HepG2 (cell line): Measurements from ENCODE around the gene RER1. TPM values are rescaled to one million over a fixed set of nuclear protein-coding genes. Genes with fewer than 3 reads are reported as not detected.

Source experiments
- ADNP ChIP-seq: sonication (generic); formaldehyde crosslinking; IDR thresholded peaks from 2 replicates; pipeline ENCODE4 v1.4.0; 2020; ENCODE audit warnings: missing genetic modification reagents
- CAMTA2 ChIP-seq: sonication (generic); formaldehyde crosslinking; IDR thresholded peaks from 2 replicates; pipeline ENCODE4 v1.4.0; 2020; ENCODE audit warnings: mild to moderate bottlenecking, missing genetic modification reagents, borderline replicate concordance
- HIVEP1 ChIP-seq: sonication (generic); formaldehyde crosslinking; IDR thresholded peaks from 2 replicates; pipeline ENCODE4 v1.4.0; 2020; ENCODE audit warnings: mild to moderate bottlenecking, missing genetic modification reagents
- HNRNPH1 ChIP-seq: fragments of 200-400 bp; formaldehyde crosslinking; optimal IDR thresholded peaks from 2 replicates; pipeline ENCODE3; 2017; ENCODE audit warnings: mild to moderate bottlenecking, low read depth, low read length
- HNRNPLL ChIP-seq: fragments of 200-400 bp; formaldehyde crosslinking; IDR thresholded peaks from 2 replicates; pipeline ENCODE4 v1.6.1; 2017; ENCODE audit warnings: mild to moderate bottlenecking, low read depth, low read length; ENCODE audit not compliant: poor library complexity, severe bottlenecking
- KDM4B ChIP-seq: sonication (generic); formaldehyde crosslinking; IDR thresholded peaks from 2 replicates; pipeline ENCODE4 v1.4.0; 2020; ENCODE audit warnings: missing genetic modification reagents
- NR2F1 ChIP-seq, 2 experiments: fragments of 450-650 bp in 1 of 2; formaldehyde crosslinking in 1 of 2; IDR thresholded peaks; 2 replicates each; pipeline versions ENCODE4 v1.5.0 to v1.6.1; 2016 to 2020; ENCODE audit warnings: mild to moderate bottlenecking in 1 of 2, missing compliant biosample characterization in 1 of 2, missing genetic modification reagents in 1 of 2, moderate library complexity in 1 of 2
- ONECUT2 ChIP-seq: sonication (generic); formaldehyde crosslinking; IDR thresholded peaks from 2 replicates; pipeline ENCODE4 v1.4.0; 2020; ENCODE audit warnings: missing genetic modification reagents
- RAD21 ChIP-seq: fragments of 450-650 bp; formaldehyde crosslinking; IDR thresholded peaks from 2 replicates; pipeline ENCODE4 v1.5.0; 2020; ENCODE audit warnings: mild to moderate bottlenecking
- RXRA ChIP-seq: sonication (generic); formaldehyde crosslinking; IDR thresholded peaks from 2 replicates; pipeline ENCODE4 v1.5.1; 2020; ENCODE audit warnings: missing genetic modification reagents
- SMC3 ChIP-seq: IDR thresholded peaks from 2 replicates; pipeline ENCODE4 v1.6.1; 2011; ENCODE audit warnings: low read length, improper control_type of control experiment
- ZFP37 ChIP-seq: sonication (generic); formaldehyde crosslinking; IDR thresholded peaks from 2 replicates; pipeline ENCODE4 v1.4.0; 2020; ENCODE audit warnings: missing genetic modification reagents, borderline replicate concordance
- ZNF180 ChIP-seq: sonication (generic); formaldehyde crosslinking; IDR thresholded peaks from 2 replicates; pipeline ENCODE4 v1.4.0; 2020; ENCODE audit warnings: low read depth, missing genetic modification reagents, borderline replicate concordance
- ZNF205 ChIP-seq: IDR thresholded peaks from 2 replicates; pipeline ENCODE4 v1.6.1; 2018; ENCODE audit warnings: missing biosample characterization, missing genetic modification reagents
- ZNF256 ChIP-seq: sonication (generic); formaldehyde crosslinking; conservative IDR thresholded peaks from 2 replicates; pipeline ENCODE4 v1.4.0; 2020; ENCODE audit warnings: missing genetic modification reagents
- ZNF773 ChIP-seq: sonication (generic); formaldehyde crosslinking; IDR thresholded peaks from 2 replicates; pipeline ENCODE4 v1.4.0; 2020; ENCODE audit warnings: missing genetic modification reagents, borderline replicate concordance
- ZSCAN9 ChIP-seq: IDR thresholded peaks from 2 replicates; pipeline ENCODE4 v1.6.1; 2016; ENCODE audit warnings: borderline replicate concordance
- polyA plus RNA-seq, 8 experiments: library from polyadenylated mRNA; depleted of rRNA in 3 of 8; stranded (reverse) in 7 of 8; unstranded in 1 of 8; fragments of >200 nt; fragmentation: Illumina TruSeq in 4 of 8; extraction: Trizol in 4 of 8; gene quantifications; 2 replicates each; pipeline versions ENCODE4 v1.2.1 to v1.2.3, GENCODE V29; 2011 to 2016; ENCODE audit warnings: low read depth in 4 of 8, missing spikeins in 1 of 8, mixed read lengths in 1 of 8; ENCODE audit not compliant: insufficient read depth in 1 of 8
- total RNA-seq, 5 experiments: library from RNA; depleted of rRNA; stranded (reverse); fragments of >200 nt; fragmentation: Illumina TruSeq; extraction: Trizol; gene quantifications; 2 replicates each; pipeline ENCODE4 v1.2.3, GENCODE V29; 2016; ENCODE audit warnings: low read depth in 1 of 5
- TF ChIP-seq, protein P1 (sequence below): IDR thresholded peaks from 2 replicates; pipeline ENCODE4 v1.6.1; 2016; ENCODE audit warnings: low read depth, missing genetic modification reagents, missing compliant biosample characterization
- TF ChIP-seq, protein P2 (sequence below): sonication (generic); formaldehyde crosslinking; IDR thresholded peaks from 2 replicates; pipeline ENCODE4 v1.8.0; 2022; ENCODE audit warnings: missing genetic modification reagents, low read depth, mild to moderate bottlenecking, borderline replicate concordance
- TF ChIP-seq, protein P3 (sequence below): sonication (generic); formaldehyde crosslinking; IDR thresholded peaks from 2 replicates; pipeline ENCODE4 v1.4.0; 2020; ENCODE audit warnings: low read depth, mild to moderate bottlenecking, missing genetic modification reagents
- TF ChIP-seq, protein P4 (sequence below): sonication (generic); formaldehyde crosslinking; IDR thresholded peaks from 2 replicates; pipeline ENCODE4 v1.5.1; 2020; ENCODE audit warnings: missing genetic modification reagents, mild to moderate bottlenecking, borderline replicate concordance

RER1 gene
- total and polyA plus RNA-seq, 2 of the 13 experiments (the other 11 are each of a cell fraction or from before 2014, with no cell fraction given): 128 to 164 TPM

DNA sequence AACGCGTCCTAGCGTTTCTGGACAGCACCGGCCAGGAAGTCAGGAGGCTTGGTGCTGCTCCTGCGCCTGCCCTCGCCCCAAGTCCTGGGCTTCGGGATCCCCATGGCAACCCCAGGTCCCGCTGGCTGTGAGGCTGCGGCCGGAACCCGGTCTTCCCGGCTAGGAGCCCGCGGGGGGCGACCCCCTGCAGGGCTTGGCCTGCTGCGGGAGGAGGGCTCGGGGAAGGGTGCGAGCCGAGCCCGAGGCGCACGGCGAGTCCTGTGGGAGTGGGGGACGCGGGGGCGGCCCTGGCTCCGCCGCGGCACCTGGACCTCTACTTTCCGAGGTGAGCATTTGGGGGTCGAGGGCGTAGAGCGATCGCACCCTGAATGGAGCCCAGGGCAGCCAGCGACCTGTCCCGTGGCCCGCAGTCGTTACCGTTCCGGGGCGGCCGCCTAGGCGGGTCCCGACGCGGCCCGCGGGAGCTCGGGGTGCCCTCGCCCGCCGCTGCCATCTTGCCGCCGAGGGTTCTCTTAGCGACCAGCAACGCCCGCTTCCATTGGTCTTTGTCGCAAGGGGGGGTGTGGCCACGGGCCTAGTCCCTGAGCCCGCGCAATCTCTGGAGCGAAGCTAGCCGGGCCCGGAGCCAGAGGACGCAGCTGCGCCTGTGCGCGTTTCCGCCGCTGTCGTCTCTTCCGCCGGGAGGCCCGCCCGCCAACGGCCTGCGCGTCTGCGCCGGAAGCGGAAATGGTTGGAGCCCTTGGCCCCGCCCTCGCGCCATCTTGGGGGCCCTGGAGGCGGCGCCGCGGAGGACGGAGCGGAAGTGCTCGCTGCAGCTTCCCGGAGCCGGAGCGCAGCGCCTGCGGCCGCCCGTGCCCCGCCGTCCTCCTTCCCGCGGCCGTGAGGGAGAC is at the start of gene RER1, which contains the start of gene MORN1 (continued):
- TF ChIP-seq ZNF180 (CRISPR knock-in tag): no peak
- peak; percentile 54; the same call in 1 of the 2 replicates for TF ChIP-seq HIVEP1 (CRISPR knock-in tag)
- TF ChIP-seq SMC3: no peak
- TF ChIP-seq, protein P1, sequence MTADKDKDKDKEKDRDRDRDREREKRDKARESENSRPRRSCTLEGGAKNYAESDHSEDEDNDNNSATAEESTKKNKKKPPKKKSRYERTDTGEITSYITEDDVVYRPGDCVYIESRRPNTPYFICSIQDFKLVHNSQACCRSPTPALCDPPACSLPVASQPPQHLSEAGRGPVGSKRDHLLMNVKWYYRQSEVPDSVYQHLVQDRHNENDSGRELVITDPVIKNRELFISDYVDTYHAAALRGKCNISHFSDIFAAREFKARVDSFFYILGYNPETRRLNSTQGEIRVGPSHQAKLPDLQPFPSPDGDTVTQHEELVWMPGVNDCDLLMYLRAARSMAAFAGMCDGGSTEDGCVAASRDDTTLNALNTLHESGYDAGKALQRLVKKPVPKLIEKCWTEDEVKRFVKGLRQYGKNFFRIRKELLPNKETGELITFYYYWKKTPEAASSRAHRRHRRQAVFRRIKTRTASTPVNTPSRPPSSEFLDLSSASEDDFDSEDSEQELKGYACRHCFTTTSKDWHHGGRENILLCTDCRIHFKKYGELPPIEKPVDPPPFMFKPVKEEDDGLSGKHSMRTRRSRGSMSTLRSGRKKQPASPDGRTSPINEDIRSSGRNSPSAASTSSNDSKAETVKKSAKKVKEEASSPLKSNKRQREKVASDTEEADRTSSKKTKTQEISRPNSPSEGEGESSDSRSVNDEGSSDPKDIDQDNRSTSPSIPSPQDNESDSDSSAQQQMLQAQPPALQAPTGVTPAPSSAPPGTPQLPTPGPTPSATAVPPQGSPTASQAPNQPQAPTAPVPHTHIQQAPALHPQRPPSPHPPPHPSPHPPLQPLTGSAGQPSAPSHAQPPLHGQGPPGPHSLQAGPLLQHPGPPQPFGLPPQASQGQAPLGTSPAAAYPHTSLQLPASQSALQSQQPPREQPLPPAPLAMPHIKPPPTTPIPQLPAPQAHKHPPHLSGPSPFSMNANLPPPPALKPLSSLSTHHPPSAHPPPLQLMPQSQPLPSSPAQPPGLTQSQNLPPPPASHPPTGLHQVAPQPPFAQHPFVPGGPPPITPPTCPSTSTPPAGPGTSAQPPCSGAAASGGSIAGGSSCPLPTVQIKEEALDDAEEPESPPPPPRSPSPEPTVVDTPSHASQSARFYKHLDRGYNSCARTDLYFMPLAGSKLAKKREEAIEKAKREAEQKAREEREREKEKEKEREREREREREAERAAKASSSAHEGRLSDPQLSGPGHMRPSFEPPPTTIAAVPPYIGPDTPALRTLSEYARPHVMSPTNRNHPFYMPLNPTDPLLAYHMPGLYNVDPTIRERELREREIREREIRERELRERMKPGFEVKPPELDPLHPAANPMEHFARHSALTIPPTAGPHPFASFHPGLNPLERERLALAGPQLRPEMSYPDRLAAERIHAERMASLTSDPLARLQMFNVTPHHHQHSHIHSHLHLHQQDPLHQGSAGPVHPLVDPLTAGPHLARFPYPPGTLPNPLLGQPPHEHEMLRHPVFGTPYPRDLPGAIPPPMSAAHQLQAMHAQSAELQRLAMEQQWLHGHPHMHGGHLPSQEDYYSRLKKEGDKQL (CRISPR knock-in tag): no peak
- TF ChIP-seq, protein P2, sequence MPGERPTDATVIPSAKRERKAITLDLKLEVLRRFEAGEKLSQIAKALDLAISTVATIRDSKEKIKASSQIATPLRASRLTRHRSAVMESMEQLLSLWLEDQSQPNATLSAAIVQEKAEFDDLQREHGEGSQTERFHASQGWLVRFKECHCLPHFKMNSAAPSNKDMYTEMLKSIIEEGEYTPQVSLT: no peak
- TF ChIP-seq HNRNPLL: peak; percentile 95
- TF ChIP-seq, protein P3, sequence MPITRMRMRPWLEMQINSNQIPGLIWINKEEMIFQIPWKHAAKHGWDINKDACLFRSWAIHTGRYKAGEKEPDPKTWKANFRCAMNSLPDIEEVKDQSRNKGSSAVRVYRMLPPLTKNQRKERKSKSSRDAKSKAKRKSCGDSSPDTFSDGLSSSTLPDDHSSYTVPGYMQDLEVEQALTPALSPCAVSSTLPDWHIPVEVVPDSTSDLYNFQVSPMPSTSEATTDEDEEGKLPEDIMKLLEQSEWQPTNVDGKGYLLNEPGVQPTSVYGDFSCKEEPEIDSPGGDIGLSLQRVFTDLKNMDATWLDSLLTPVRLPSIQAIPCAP (CRISPR knock-in tag): no peak
- no peak for TF ChIP-seq ZFP37 (CRISPR knock-in tag)
- TF ChIP-seq CAMTA2 (CRISPR knock-in tag): no peak
- no peak for TF ChIP-seq ADNP (CRISPR knock-in tag)
- TF ChIP-seq ZNF205: no peak; the same call in 1 of the 2 replicates
- TF ChIP-seq ZNF256 (CRISPR knock-in tag): no peak
- TF ChIP-seq NR2F1 (CRISPR knock-in tag; IDR thresholded peaks at IDR 0.05): no peak
- peak; percentile 16; the same call in 1 of the 2 replicates for TF ChIP-seq ZNF773 (CRISPR knock-in tag)
- TF ChIP-seq RXRA: peak; percentile 40; the same call in 1 of the 2 replicates
- TF ChIP-seq RAD21 (CRISPR knock-in tag): 0 out of 2 replicates have a peak, but pooled peaks have one; percentile 26
- no peak for TF ChIP-seq ONECUT2 (CRISPR knock-in tag)
- TF ChIP-seq HNRNPH1: no peak
- no peak for TF ChIP-seq ZSCAN9 (CRISPR knock-in tag)
- TF ChIP-seq KDM4B (CRISPR knock-in tag): no peak
- TF ChIP-seq, protein P4, sequence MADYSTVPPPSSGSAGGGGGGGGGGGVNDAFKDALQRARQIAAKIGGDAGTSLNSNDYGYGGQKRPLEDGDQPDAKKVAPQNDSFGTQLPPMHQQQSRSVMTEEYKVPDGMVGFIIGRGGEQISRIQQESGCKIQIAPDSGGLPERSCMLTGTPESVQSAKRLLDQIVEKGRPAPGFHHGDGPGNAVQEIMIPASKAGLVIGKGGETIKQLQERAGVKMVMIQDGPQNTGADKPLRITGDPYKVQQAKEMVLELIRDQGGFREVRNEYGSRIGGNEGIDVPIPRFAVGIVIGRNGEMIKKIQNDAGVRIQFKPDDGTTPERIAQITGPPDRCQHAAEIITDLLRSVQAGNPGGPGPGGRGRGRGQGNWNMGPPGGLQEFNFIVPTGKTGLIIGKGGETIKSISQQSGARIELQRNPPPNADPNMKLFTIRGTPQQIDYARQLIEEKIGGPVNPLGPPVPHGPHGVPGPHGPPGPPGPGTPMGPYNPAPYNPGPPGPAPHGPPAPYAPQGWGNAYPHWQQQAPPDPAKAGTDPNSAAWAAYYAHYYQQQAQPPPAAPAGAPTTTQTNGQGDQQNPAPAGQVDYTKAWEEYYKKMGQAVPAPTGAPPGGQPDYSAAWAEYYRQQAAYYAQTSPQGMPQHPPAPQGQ (CRISPR knock-in tag): no peak
